H9 (cell line): ENCODE data around the gene RARA. TPM values are rescaled to one million over a fixed set of nuclear protein-coding genes. Genes with fewer than 3 reads are reported as not detected.

Experiments
- DNase-seq: peaks from one replicate; pipeline ENCODE4 v3.0.0-alpha.2; 2017
- H2AFZ ChIP-seq: one replicate; pipeline ENCODE4 v1.6.1; 2013; ENCODE audit warnings: mild to moderate bottlenecking, low read length, control low read depth, moderate library complexity
- H2AK5ac ChIP-seq: 2 replicates; pipeline ENCODE4 v1.6.1; 2013; ENCODE audit warnings: low read length, control low read depth, mixed read lengths; ENCODE audit not compliant: insufficient read length
- H2BK120ac ChIP-seq: one replicate; pipeline ENCODE4 v1.6.1; 2013; ENCODE audit warnings: low read depth, mild to moderate bottlenecking, low read length, control low read depth, inconsistent platforms; ENCODE audit not compliant: poor library complexity, severe bottlenecking
- H2BK12ac ChIP-seq: 2 replicates; pipeline ENCODE4 v1.6.1; 2013; ENCODE audit warnings: low read length, control low read depth, mixed read lengths, low read depth; ENCODE audit not compliant: insufficient read length
- H2BK15ac ChIP-seq: 2 replicates; pipeline ENCODE4 v1.6.1; 2013; ENCODE audit warnings: low read depth, low read length, control low read depth
- H2BK20ac ChIP-seq: one replicate; pipeline ENCODE4 v1.6.1; 2013; ENCODE audit warnings: low read depth, mild to moderate bottlenecking, low read length, control low read depth, inconsistent platforms; ENCODE audit not compliant: poor library complexity, severe bottlenecking
- H2BK5ac ChIP-seq: 2 replicates; pipeline ENCODE4 v1.6.1; 2013; ENCODE audit warnings: low read length, control low read depth, mixed read lengths; ENCODE audit not compliant: insufficient read length
- H3K14ac ChIP-seq: 2 replicates; pipeline ENCODE4 v1.6.1; 2013; ENCODE audit warnings: low read length, control low read depth; ENCODE audit not compliant: insufficient read depth
- H3K18ac ChIP-seq: 2 replicates; pipeline ENCODE4 v1.6.1; 2013; ENCODE audit warnings: low read depth, mild to moderate bottlenecking, mixed read lengths, low read length, control low read depth; ENCODE audit not compliant: insufficient read length
- H3K23ac ChIP-seq: 2 replicates; pipeline ENCODE4 v1.6.1; 2013; ENCODE audit warnings: low read length, control low read depth, mixed read lengths, low read depth; ENCODE audit not compliant: insufficient read length
- H3K23me2 ChIP-seq: 2 replicates; pipeline ENCODE4 v1.6.1; 2013; ENCODE audit warnings: low read depth, mild to moderate bottlenecking, mixed read lengths, low read length, control low read depth; ENCODE audit not compliant: insufficient read length, poor library complexity, severe bottlenecking
- H3K27ac ChIP-seq: 2 replicates; pipeline ENCODE4 v1.5.1; 2013; ENCODE audit warnings: low read length, control low read depth, mixed read lengths, low read depth; ENCODE audit not compliant: insufficient read length
- H3K27me3 ChIP-seq: 2 replicates; pipeline ENCODE4 v1.6.1; 2013; ENCODE audit warnings: low read length, control low read depth, inconsistent platforms; ENCODE audit not compliant: insufficient read depth
- H3K4ac ChIP-seq: 2 replicates; pipeline ENCODE4 v1.6.1; 2013; ENCODE audit warnings: low read depth, mild to moderate bottlenecking, control low read depth, inconsistent platforms, low read length, moderate library complexity
- H3K4me1 ChIP-seq: 2 replicates; pipeline ENCODE4 v1.6.1; 2013; ENCODE audit warnings: low read length, control low read depth, inconsistent platforms; ENCODE audit not compliant: insufficient read depth
- H3K4me2 ChIP-seq: 2 replicates; pipeline ENCODE4 v1.6.1; 2013; ENCODE audit warnings: low read length, control low read depth, mixed read lengths; ENCODE audit not compliant: insufficient read length, insufficient read depth
- H3K56ac ChIP-seq: 2 replicates; pipeline ENCODE4 v1.6.1; 2013; ENCODE audit warnings: low read depth, mild to moderate bottlenecking, mixed read lengths, low read length, control low read depth; ENCODE audit not compliant: insufficient read length
- H3K79me1 ChIP-seq: 2 replicates; pipeline ENCODE4 v1.6.1; 2013; ENCODE audit warnings: low read depth, mild to moderate bottlenecking, moderate library complexity, low read length, control low read depth, inconsistent platforms; ENCODE audit not compliant: insufficient read depth, poor library complexity, severe bottlenecking
- H3K79me2 ChIP-seq: 2 replicates; pipeline ENCODE4 v1.6.1; 2013; ENCODE audit warnings: low read length, control low read depth, inconsistent platforms; ENCODE audit not compliant: insufficient read depth
- H3K9ac ChIP-seq: 2 replicates; pipeline ENCODE4 v1.6.1; 2013; ENCODE audit warnings: low read length, control low read depth, mixed read lengths; ENCODE audit not compliant: insufficient read length; ENCODE audit errors: extremely low read depth
- H3K9me3 ChIP-seq: one replicate; pipeline ENCODE4 v1.6.1; 2013; ENCODE audit warnings: low read depth, low read length, inconsistent platforms; ENCODE audit not compliant: control insufficient read depth
- H3T11ph ChIP-seq: one replicate; pipeline ENCODE4 v1.6.1; 2013; ENCODE audit warnings: mild to moderate bottlenecking, low read length, control low read depth, inconsistent platforms
- H4K20me1 ChIP-seq: one replicate; pipeline ENCODE4 v1.6.1; 2013; ENCODE audit not compliant: control insufficient read depth, insufficient read length, insufficient read depth
- H4K5ac ChIP-seq: 2 replicates; pipeline ENCODE4 v1.6.1; 2013; ENCODE audit warnings: low read depth, mild to moderate bottlenecking, mixed read lengths, low read length, control low read depth; ENCODE audit not compliant: insufficient read length
- H4K8ac ChIP-seq: replicated peaks from 2 replicates; pipeline ENCODE4 v1.6.1; 2013; ENCODE audit warnings: low read length, control low read depth, mixed read lengths, low read depth; ENCODE audit not compliant: insufficient read length
- H4K91ac ChIP-seq: 2 replicates; pipeline ENCODE4 v1.6.1; 2013; ENCODE audit warnings: low read depth, mild to moderate bottlenecking, moderate library complexity, mixed read lengths, low read length, control low read depth; ENCODE audit not compliant: insufficient read length
- H3K27ac Mint-ChIP-seq, 3 experiments: 2 replicates in 2 of 3; 3 replicates in 1 of 3; pipeline ENCODE4 v1.8.0; 2020 to 2021; ENCODE audit warnings: mixed read lengths in 3 of 3, mild to moderate bottlenecking in 1 of 3, moderate library complexity in 1 of 3
- H3K27me3 Mint-ChIP-seq: 2 replicates; pipeline ENCODE4 v1.8.0; 2021; ENCODE audit warnings: low read depth, mild to moderate bottlenecking, moderate library complexity, mixed read lengths
- H3K36me3 Mint-ChIP-seq, 3 experiments: 2 replicates in 2 of 3; 3 replicates in 1 of 3; pipeline ENCODE4 v1.8.0; 2020 to 2021; ENCODE audit warnings: low read depth in 3 of 3, mixed read lengths in 3 of 3; ENCODE audit not compliant: insufficient read depth in 1 of 3
- H3K4me1 Mint-ChIP-seq, 2 experiments: 2 replicates each; pipeline ENCODE4 v1.8.0; 2020; ENCODE audit warnings: mixed read lengths in 2 of 2
- H3K4me3 Mint-ChIP-seq, 2 experiments: 2 replicates in 1 of 2; 3 replicates in 1 of 2; pipeline ENCODE4 v1.8.0; 2020 to 2021; ENCODE audit warnings: mild to moderate bottlenecking in 2 of 2, mixed read lengths in 2 of 2, moderate library complexity in 1 of 2
- H3K9me3 Mint-ChIP-seq, 2 experiments: 2 replicates in 1 of 2; 3 replicates in 1 of 2; pipeline ENCODE4 v1.8.0; 2020; ENCODE audit warnings: mild to moderate bottlenecking in 2 of 2, mixed read lengths in 2 of 2, moderate library complexity in 1 of 2
- CTCF ChIP-seq: fragments of 200-600 bp; sonication (generic); conservative IDR thresholded peaks from 3 replicates; pipeline ENCODE4 v1.8.0; 2021; ENCODE audit warnings: antibody characterized with exemption, mild to moderate bottlenecking
- WGBS: extraction: QIAGEN DNeasy Blood & Tissue Kit; methylation state at CpG from one replicate; pipeline ENCODE4 v1.1.7; 2013; ENCODE audit warnings: missing lambda C conversion rate, low lambda C conversion rate, mixed read lengths; ENCODE audit not compliant: insufficient read length; ENCODE audit errors: extremely low coverage; 5-methylcytosine and 5-hydroxymethylcytosine counted together
- total RNA-seq: library from RNA; stranded (reverse); gene quantifications from 2 replicates; pipeline ENCODE4 v1.2.1, GENCODE V29; 2021

The RARA gene
- total RNA-seq, 1 experiment from 2014 or later = 17.6 TPM

GRCh38 chr17:40283662-40284061 is 25.3 kb upstream of the RARA start:
- no peak overlapping the region for H3K4me3 Mint-ChIP-seq
- H4K8ac ChIP-seq = no peak overlapping the region

More at GRCh38 chr17:40283662-40284061, 25.3 kb upstream of the RARA start:
- no peak overlapping the region for H2AK5ac ChIP-seq
- peaks cover 18 to 27% of the 10 kb centered on the region in 2 experiments for H3K4me1 Mint-ChIP-seq
- H3K36me3 Mint-ChIP-seq = peaks cover 15 to 33% (median 29%) of the 10 kb centered on the region in 3 experiments
- no peak overlapping the region for H3K23ac ChIP-seq
- H3K27ac ChIP-seq = no peak overlapping the region
- H3K9ac ChIP-seq = no peak overlapping the region
- no peak overlapping the region for H4K91ac ChIP-seq
- H2BK15ac ChIP-seq = no peak overlapping the region
- H3K27me3 Mint-ChIP-seq = no peaks in the 10 kb centered on the region; the same call in 1 of the 2 replicates
- H3K56ac ChIP-seq = no peak overlapping the region
- H2BK20ac ChIP-seq = no peak overlapping the region
- no peak overlapping the region for H4K5ac ChIP-seq
- no peak overlapping the region for H3K18ac ChIP-seq
- H3K4ac ChIP-seq = no peak overlapping the region
- no peaks in the 10 kb centered on the region for H3K27me3 ChIP-seq
- DNase-seq = no peak
- H3K14ac ChIP-seq = no peak overlapping the region
- no peak overlapping the region for H3K27ac Mint-ChIP-seq
- no peak overlapping the region for H2BK12ac ChIP-seq
- H2BK120ac ChIP-seq = no peak overlapping the region
- H3K79me1 ChIP-seq = no peaks in the 10 kb centered on the region
- H4K20me1 ChIP-seq = no peaks in the 10 kb centered on the region
- peaks cover 7% of the 10 kb centered on the region; the same call in 1 of the 2 replicates for H3K4me1 ChIP-seq
- peaks cover 5% of the 10 kb centered on the region; the same call in 1 of the 2 replicates for H3K79me2 ChIP-seq
- no peak overlapping the region for H3K4me2 ChIP-seq
- H3T11ph ChIP-seq = no peak overlapping the region
- H3K9me3 ChIP-seq = no peaks in the 10 kb centered on the region
- TF ChIP-seq CTCF = no peak
- H3K9me3 Mint-ChIP-seq = peaks cover 3 to 6% of the 10 kb centered on the region in 2 experiments; a peak in 4 of 5 replicates
- H3K23me2 ChIP-seq = no peaks in the 10 kb centered on the region
- H2BK5ac ChIP-seq = no peak overlapping the region
- no peak overlapping the region for H2AFZ ChIP-seq
- WGBS = no CpG with 5 or more reads among the region's 2 CpGs
